GM18951 (cell line): ENCODE data around the gene HSD17B13.
"Not testable (repeated sequence)": the region's sequence is repeated elsewhere in the genome, so short reads cannot be mapped to it uniquely, and the experiment has no call there.

Source experiments
- POLR2A ChIP-seq: IDR thresholded peaks from 4 replicates; pipeline ENCODE4 v1.6.1; 2011; ENCODE audit warnings: mild to moderate bottlenecking; ENCODE audit not compliant: insufficient read length, insufficient read depth; ENCODE audit errors: extremely low read depth
- in situ Hi-C: fragments of 300-500 bp; cut with MboI; formaldehyde crosslinking; loops from one replicate; pipeline ENCODE4 v1.12.0; 2022; ENCODE audit warnings: low sequenced_read_pairs, mixed read lengths, inconsistent platforms; ENCODE audit not compliant: unreplicated experiment

The HSD17B13 gene

GRCh38 chr4:87339440-87339839, 16.8 kb upstream of the HSD17B13 start:
- TF ChIP-seq POLR2A: no peak
- in situ Hi-C loops: no loop called here

DNA sequence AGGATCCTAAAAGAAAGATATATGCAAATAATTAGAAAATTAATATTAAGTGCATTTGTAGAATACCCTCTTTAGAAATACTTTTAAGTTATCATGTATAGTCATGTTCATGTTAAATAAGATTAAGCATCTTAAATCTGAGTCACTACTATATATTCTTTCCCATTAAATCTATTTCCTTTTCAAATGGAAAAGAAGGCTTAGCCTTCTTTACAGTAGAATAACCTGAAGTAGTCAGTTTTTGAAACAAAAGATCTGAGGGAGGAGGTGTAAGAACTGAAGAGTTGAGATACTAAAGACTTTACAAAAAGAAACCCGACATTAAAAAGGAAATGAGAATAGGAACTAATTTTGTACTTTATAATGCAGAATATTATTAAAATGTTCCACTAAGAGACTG, 14.7 kb upstream of the HSD17B13 start:
- TF ChIP-seq POLR2A: no peak
- in situ Hi-C loops: no loop called here

- TF ChIP-seq POLR2A: no peak
- in situ Hi-C loops: no loop called here
Measured at GRCh38 chr4:87333267-87333666, 10.6 kb upstream of the HSD17B13 start.

GRCh38 chr4:87330761-87331160, 8.1 kb upstream of the HSD17B13 start:
- in situ Hi-C loops: no loop called here
- no peak for TF ChIP-seq POLR2A

DNA sequence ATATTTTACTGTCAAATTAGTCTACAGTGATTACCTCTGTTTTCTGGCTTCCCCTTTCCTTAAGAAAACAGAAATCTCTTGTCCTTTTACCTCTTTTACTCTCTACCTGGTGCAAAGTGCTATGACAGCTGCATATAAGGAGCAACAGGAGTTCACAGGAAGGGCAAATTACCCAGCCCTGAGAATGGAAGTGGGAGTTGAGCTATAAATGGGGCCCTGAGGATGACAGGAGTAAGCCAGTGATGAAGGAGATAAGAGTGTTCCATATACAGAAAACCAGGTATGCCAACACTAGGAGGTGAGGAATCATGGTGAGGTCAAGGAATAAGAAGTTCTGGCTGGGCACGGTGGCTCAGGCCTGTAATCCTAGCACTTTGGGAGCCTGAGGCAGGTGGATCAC, 4.5 kb upstream of the HSD17B13 start:
- in situ Hi-C loops: no loop called here
- TF ChIP-seq POLR2A: no peak

GRCh38 chr4:87326460-87326859, 3.8 kb upstream of the HSD17B13 start:
- TF ChIP-seq POLR2A: no peak
- in situ Hi-C loops: no loop called here

DNA sequence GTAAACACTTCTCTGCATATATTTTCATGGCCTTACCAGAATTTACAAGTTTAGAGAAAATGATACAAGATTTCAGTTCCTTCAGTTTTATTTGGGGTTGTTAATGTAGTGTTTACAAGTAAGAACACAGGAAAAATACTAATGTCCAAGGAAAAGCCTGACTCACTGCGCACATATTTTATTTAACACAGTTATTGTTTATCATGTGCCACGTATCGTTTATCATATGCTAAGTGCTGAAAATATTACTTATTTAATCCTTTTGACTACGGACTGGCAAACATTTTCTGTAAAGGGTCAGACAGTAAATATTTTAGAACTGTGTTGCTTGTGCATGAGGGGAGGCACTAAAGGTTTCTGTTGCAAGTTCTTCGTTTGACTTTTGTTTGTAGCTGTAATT, 794 bp downstream of the HSD17B13 start:
- in situ Hi-C loops: no loop called here
- no peak for TF ChIP-seq POLR2A

DNA sequence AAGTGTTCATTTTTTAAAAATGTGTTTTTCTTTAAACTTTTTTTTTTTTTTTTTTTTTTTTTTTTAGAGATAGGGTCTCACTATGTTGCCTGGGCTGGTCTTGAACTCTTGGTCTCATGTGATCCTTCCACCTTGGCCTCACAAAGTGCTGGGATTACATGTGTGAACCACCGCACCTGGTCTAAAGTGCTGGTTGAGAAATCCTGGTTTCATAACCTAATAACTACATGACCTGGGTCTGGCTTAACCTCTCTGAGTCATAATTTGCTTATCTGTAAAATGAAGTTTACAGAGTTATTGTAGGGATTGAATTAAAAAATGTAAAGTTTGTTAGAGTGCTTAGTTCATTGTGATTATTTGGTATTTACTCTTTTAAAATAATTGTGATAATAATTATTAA, 5.2 kb downstream of the HSD17B13 start:
- no peak for TF ChIP-seq POLR2A
- in situ Hi-C loops: no loop called here

DNA sequence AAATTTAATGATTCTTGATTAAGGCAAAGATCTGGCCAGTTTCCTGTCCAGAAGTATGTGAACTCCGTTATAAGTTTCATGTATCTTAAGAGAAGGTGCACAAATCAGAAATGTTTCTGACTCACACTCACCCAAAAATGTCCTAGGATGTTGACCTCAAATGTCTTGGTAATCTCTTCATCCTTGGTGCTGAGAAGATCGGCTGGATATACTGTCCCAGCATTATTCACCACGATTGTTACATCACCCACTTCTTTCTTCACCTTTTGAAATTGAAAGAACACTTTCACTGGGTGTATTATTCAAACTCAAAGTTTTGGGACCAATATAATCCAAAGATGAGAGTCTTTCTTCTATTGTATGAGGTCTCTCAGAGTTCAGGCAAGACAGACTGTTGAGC, 5.7 kb downstream of the HSD17B13 start:
- no peak for TF ChIP-seq POLR2A
- in situ Hi-C loops: no loop called here

DNA sequence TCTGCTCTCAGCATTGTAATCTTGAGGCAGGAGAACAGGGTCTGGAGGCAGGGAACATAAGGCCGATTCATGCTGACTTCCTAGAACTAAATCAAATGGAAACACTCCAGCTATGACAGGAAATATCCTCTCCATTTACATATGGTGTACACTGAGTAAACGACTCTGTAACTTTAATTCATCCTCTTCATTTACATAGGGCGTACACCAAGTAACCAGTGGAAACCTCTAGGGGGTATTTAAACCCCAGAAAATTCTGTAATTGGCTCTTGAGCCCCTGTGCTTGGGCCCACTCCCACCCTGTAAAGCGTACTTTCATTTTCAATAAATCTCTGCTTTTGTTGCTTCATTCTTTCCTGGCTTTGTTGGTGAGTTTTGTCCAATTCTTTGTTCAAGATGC, 7.7 kb downstream of the HSD17B13 start:
- in situ Hi-C loops: not testable (repeated sequence)

DNA sequence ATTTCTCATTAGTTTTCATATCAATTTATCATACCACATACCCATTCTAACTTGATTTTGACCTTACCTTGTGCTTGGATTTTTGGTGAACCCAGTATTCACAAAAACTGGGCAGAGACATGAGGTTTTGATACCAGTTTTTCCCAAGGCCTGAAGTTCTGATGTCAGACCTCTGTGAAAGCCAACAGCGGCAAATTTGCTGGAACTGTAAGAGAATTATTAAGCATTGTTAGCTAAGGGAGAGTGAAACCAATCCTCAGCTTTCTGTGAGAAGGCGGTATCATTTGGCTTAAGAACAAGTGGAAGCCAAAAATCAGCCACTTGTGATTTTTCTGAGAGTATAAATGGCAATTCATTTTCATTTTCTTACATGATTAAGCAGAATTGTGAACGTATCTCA, 8.9 kb downstream of the HSD17B13 start:
- TF ChIP-seq POLR2A: no peak
- in situ Hi-C loops: no loop called here

DNA sequence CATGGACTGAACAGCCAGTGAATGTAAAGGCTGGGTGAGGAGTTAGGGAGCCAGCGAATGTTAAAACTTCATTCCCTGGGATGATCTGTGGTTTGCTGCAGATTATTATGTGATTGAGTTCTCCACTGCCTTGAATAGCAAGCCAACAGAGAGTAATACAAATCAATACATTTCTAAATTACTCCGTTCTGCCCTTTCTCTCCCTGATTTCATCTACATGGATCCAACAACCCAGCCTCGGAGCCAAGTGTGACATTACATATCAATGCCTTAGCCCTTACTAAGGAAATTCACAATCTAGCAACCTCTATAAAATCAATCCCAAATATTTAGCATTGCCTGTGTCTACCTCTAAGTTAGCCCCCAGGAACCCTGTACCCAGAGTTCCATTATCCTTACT, 11.0 kb downstream of the HSD17B13 start:
- in situ Hi-C loops: no loop called here
- no peak for TF ChIP-seq POLR2A

- in situ Hi-C loops: no loop called here
- no peak for TF ChIP-seq POLR2A
Measured at GRCh38 chr4:87310691-87311335, 11.9 kb downstream of the HSD17B13 start.

GRCh38 chr4:87309625-87310024, 13.1 kb downstream of the HSD17B13 start:
- in situ Hi-C loops: no loop called here
- no peak for TF ChIP-seq POLR2A

- TF ChIP-seq POLR2A: no peak
- in situ Hi-C loops: no loop called here
Measured at GRCh38 chr4:87306056-87306455, 16.6 kb downstream of the HSD17B13 start.
